ENCODE measurements around the gene HBE1. TPM values are rescaled to one million over a fixed set of nuclear protein-coding genes. Genes with fewer than 3 reads are reported as not detected.

HBE1 gene
- total RNA-seq, 1 experiment from 2014 or later, result not detected

- no peak for DNase-seq
- H3K79me1 ChIP-seq (ENCODE audit: insufficient read depth, low read depth, low read length, poor library complexity, severe bottlenecking), result no peaks in the 10 kb centered on the region
- H2AFZ ChIP-seq (ENCODE audit: low read length), result no peak overlapping the region
- H4K8ac ChIP-seq (replicated peaks; ENCODE audit: insufficient read length, low read depth, low read length), result no peak overlapping the region
- H2AK5ac ChIP-seq (ENCODE audit: insufficient read length, low read length), result no peak overlapping the region
- H3K36me3 Mint-ChIP-seq (ENCODE audit: insufficient read depth in 1 of 3, low read depth in 3 of 3), result peaks cover 0 to under 1% (median 0%) of the 10 kb centered on the region in 3 experiments; a peak in 1 of 7 replicates
- H3K27me3 Mint-ChIP-seq (ENCODE audit: low read depth), result no peaks in the 10 kb centered on the region; the same call in 1 of the 2 replicates
- H2BK12ac ChIP-seq (ENCODE audit: insufficient read length, low read depth, low read length), result no peak overlapping the region
- H3K4me1 ChIP-seq (ENCODE audit: insufficient read depth, low read length), result no peaks in the 10 kb centered on the region
- no peak overlapping the region for H2BK120ac ChIP-seq (ENCODE audit: low read depth, low read length, poor library complexity, severe bottlenecking)
- no peak overlapping the region for H2BK5ac ChIP-seq (ENCODE audit: insufficient read length, low read length)
- H3K27ac Mint-ChIP-seq, result no peak overlapping the region
- no peak overlapping the region for H2BK20ac ChIP-seq (ENCODE audit: low read depth, low read length, poor library complexity, severe bottlenecking)
- H3T11ph ChIP-seq (ENCODE audit: low read length), result no peak overlapping the region
- no peaks in the 10 kb centered on the region for H4K20me1 ChIP-seq (ENCODE audit: control insufficient read depth, insufficient read depth, insufficient read length)
- no peak overlapping the region for H3K56ac ChIP-seq (ENCODE audit: insufficient read length, low read depth, low read length)
- no peak overlapping the region for H3K4me2 ChIP-seq (ENCODE audit: insufficient read depth, insufficient read length, low read length)
- H3K9me3 ChIP-seq (ENCODE audit: control insufficient read depth, low read depth, low read length), result no peaks in the 10 kb centered on the region
- H3K27ac ChIP-seq (ENCODE audit: insufficient read length, low read depth, low read length), result no peak overlapping the region
- no peaks in the 10 kb centered on the region for H3K9me3 Mint-ChIP-seq
- H2BK15ac ChIP-seq (ENCODE audit: low read depth, low read length), result no peak overlapping the region
- H3K23ac ChIP-seq (ENCODE audit: insufficient read length, low read depth, low read length), result no peak overlapping the region
- H3K23me2 ChIP-seq (ENCODE audit: insufficient read length, low read depth, low read length, poor library complexity, severe bottlenecking), result no peaks in the 10 kb centered on the region
- H3K14ac ChIP-seq (ENCODE audit: insufficient read depth, low read length), result no peak overlapping the region
- H3K9ac ChIP-seq (ENCODE audit: extremely low read depth, insufficient read length, low read length), result no peak overlapping the region
- TF ChIP-seq CTCF (conservative IDR thresholded peaks at IDR 0.05), result no peak
- no peak overlapping the region for H3K18ac ChIP-seq (ENCODE audit: insufficient read length, low read depth, low read length)
- no peak overlapping the region for H3K4ac ChIP-seq (ENCODE audit: low read depth, low read length)
- H4K5ac ChIP-seq (ENCODE audit: insufficient read length, low read depth, low read length), result no peak overlapping the region
- WGBS (ENCODE audit: extremely low coverage, insufficient read length, low lambda C conversion rate), result no CpG with 5 or more reads among the region's 7 CpGs
- H3K27me3 ChIP-seq (ENCODE audit: insufficient read depth, low read length), result no peaks in the 10 kb centered on the region
- H4K91ac ChIP-seq (ENCODE audit: insufficient read length, low read depth, low read length), result no peak overlapping the region
- H3K4me1 Mint-ChIP-seq, result no peaks in the 10 kb centered on the region
- H3K4me3 Mint-ChIP-seq, result no peak overlapping the region
- H3K79me2 ChIP-seq (ENCODE audit: insufficient read depth, low read length), result no peaks in the 10 kb centered on the region
These were observed 18.6 kb upstream of the HBE1 start for GRCh38 chr11:5288108-5288905.

Measured in H9 (cell line).